Erythroblast (primary cell): Measurements from ENCODE around the gene DPYSL4.

ENCODE experiments used
- GATA1 ChIP-seq: IDR thresholded peaks from 2 replicates; pipeline ENCODE4 v1.6.1; 2011; ENCODE audit warnings: low read depth, mild to moderate bottlenecking, control low read depth, low read length, moderate library complexity
- POLR2A ChIP-seq: IDR thresholded peaks from 2 replicates; pipeline ENCODE4 v1.6.1; 2011; ENCODE audit warnings: mild to moderate bottlenecking, low read length

GRCh38 chr10:132163826-132164515 is 22.8 kb upstream of the DPYSL4 start:
- TF ChIP-seq POLR2A, result no peak
- TF ChIP-seq GATA1, result no peak
